NT2/D1 (cell line): ENCODE measurements around the gene MGAT5B.

Experiments used
- YY1 ChIP-seq: IDR thresholded peaks from 2 replicates; pipeline ENCODE4 v1.6.1; 2011; ENCODE audit not compliant: insufficient read length, insufficient read depth
- ZNF274 ChIP-seq: IDR thresholded peaks from 2 replicates; pipeline ENCODE4 v1.6.1; 2011; ENCODE audit warnings: mild to moderate bottlenecking, low read depth, low read length

- TF ChIP-seq ZNF274: no peak
- no peak for TF ChIP-seq YY1
Measured at GRCh38 chr17:76994237-76994637, 126.0 kb downstream of the MGAT5B start.
